Muscle layer of colon (tissue), 2 donors: ENCODE results near the gene VWA5B1.
"Not testable (repeated sequence)": the region's sequence is repeated elsewhere in the genome, so short reads cannot be mapped to it uniquely, and the experiment has no call there.

Experiments
- H3K27ac ChIP-seq: one replicate; pipeline ENCODE4 v1.7.0; 2013; ENCODE audit warnings: low read depth, mild to moderate bottlenecking, low read length, moderate library complexity
- H3K27me3 ChIP-seq, 2 donors: one replicate each; pipeline ENCODE4 v1.7.0; 2013; ENCODE audit warnings: low read length in 2 of 2, mild to moderate bottlenecking in 2 of 2; ENCODE audit not compliant: insufficient read depth in 2 of 2, control insufficient read depth in 1 of 2
- H3K36me3 ChIP-seq: one replicate; pipeline ENCODE4 v1.7.0; 2013; ENCODE audit warnings: mild to moderate bottlenecking, low read length; ENCODE audit not compliant: insufficient read depth
- H3K4me1 ChIP-seq: one replicate; pipeline ENCODE4 v1.7.0; 2013; ENCODE audit warnings: mild to moderate bottlenecking, low read length; ENCODE audit not compliant: insufficient read depth
- H3K4me3 ChIP-seq, 2 donors: one replicate each; pipeline ENCODE4 v1.7.0; 2013; ENCODE audit warnings: low read length in 2 of 2, low read depth in 1 of 2, mild to moderate bottlenecking in 1 of 2, moderate library complexity in 1 of 2
- H3K9ac ChIP-seq: one replicate; pipeline ENCODE4 v1.7.0; 2013; ENCODE audit warnings: low read length
- H3K9me3 ChIP-seq: one replicate; pipeline ENCODE4 v1.7.0; 2013; ENCODE audit warnings: mild to moderate bottlenecking, low read length
- donor health status: abdominal sarcoma.
- donor health status: Adenocarcinoma of cecum.

Gene VWA5B1

DNA sequence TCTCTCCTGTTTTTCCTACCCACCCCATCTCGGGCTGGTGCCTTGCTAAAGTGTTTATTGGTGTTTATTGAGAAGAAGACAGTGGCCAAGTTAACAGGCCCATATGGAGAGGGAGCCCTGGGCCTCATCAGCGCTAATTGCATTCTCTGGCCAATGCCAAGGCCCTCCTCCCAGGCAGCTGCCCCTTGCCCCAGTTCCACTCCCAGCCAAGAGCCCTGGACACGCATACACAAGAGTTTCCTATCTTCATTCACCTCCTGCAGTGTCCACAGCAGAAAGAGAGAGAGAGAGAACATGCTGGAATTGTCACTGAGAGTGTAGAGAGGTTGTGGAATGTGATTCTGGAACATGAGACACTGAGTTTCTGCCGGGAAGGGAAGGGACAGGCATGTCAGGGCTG lies 25.4 kb upstream of the VWA5B1 start:
- no peak overlapping the region for H3K27ac ChIP-seq
- no peak overlapping the region for H3K9ac ChIP-seq
- no peaks in the 10 kb centered on the region for H3K36me3 ChIP-seq
- no peaks in the 10 kb centered on the region for H3K27me3 ChIP-seq
- peaks cover 20% of the 10 kb centered on the region for H3K4me1 ChIP-seq
- H3K4me3 ChIP-seq, result no peak overlapping the region
- H3K9me3 ChIP-seq, result no peaks in the 10 kb centered on the region

DNA sequence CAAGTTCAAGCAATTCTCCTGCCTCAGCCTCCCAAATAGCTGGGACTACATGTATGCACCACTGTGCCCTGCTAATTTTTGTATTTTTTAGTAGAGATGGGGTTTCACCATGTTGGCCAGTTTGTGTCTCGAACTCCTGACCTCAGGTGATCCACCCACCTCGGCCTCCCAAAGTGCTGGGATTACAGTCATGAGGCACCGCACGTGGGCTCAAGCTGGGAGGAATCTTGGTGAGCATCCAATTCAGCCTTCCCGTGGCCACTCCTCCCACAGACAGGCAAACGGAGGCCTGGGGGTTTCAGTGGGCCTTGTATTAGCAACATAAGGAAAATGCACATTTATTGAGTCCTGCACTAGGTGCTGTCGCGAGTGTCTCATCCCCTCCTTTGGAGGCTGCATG lies 24.5 kb upstream of the VWA5B1 start:
- H3K4me1 ChIP-seq, result peaks cover 11% of the 10 kb centered on the region
- no peak overlapping the region for H3K27ac ChIP-seq
- no peak overlapping the region for H3K4me3 ChIP-seq
- no peaks in the 10 kb centered on the region for H3K27me3 ChIP-seq
- H3K36me3 ChIP-seq, result no peaks in the 10 kb centered on the region
- H3K9me3 ChIP-seq, result no peaks in the 10 kb centered on the region
- no peak overlapping the region for H3K9ac ChIP-seq

DNA sequence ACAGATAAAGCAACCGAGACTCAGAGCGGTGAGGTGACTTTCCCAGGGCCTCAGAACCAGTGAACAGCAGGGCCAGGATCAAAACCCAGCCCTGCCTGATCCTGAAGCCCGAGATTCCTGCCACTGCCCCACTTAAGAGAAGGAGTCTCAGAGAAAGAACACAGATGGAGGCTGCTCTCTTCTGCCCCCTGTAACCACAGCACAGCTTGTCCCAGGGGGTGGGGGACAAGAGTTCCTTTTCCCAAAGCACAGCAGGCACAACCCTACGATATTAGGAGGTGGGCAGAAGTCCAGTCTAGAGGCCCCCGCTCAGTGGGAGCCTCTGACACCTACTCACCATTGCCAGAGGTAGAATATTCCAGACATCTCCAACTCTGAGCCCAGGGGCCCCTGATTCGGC lies 24.0 kb upstream of the VWA5B1 start:
- Histone ChIP-seq H3K27me3 (no peaks in the 10 kb centered on the region), H3K36me3 (no peaks in the 10 kb centered on the region), H3K9ac (no peak overlapping the region), H3K9me3 (no peaks in the 10 kb centered on the region), H3K27ac (no peak overlapping the region), H3K4me3 (no peak overlapping the region), H3K4me1 (peaks cover 8% of the 10 kb centered on the region)

DNA sequence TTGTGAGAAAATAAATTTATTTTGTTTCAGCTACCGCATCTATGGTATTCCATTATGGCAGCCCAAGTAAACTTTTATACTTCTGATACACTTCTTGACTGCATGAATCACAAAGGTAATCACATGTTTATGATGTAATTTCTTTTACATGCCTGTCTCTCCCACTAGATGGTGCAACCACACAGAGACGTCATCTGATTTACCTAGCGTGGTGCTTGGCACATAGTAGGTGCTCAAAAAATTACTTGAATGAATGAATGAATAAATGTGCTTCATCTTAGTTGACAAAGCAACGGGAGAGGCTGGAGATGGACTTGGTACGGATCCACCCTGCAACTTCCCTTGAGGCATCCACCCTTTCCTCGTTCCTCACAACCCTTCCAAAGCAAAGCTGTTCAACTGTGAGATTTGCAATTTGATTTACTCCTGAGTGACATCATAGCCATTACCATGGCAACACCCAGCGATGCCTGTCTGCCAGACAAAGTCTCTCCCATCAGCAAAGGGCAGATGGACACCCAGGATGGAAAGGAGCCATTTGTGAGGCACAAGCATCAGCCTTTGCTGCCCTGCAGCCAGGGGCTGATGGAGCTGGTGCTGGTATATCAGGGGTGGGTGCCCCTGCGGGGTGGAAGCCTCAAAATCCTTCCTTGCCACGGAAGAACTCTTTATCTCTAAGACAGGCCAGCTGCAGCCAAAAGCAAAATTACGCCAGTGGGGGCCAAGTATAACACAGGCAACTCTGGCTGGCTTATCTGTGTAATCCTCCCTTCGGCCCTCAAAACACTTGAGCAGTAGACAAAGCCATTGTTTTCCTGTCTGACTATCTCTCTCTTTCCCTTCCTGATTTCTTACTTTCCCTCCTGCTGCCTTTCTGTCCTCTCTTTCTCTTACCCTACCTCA lies 18.9 kb upstream of the VWA5B1 start:
- H3K4me1 ChIP-seq, result no peaks in the 10 kb centered on the region
- H3K36me3 ChIP-seq, result no peaks in the 10 kb centered on the region
- no peak overlapping the region for H3K4me3 ChIP-seq
- H3K27ac ChIP-seq, result no peak overlapping the region
- H3K9ac ChIP-seq, result no peak overlapping the region
- H3K27me3 ChIP-seq, result no peaks in the 10 kb centered on the region
- H3K9me3 ChIP-seq, result no peaks in the 10 kb centered on the region

DNA sequence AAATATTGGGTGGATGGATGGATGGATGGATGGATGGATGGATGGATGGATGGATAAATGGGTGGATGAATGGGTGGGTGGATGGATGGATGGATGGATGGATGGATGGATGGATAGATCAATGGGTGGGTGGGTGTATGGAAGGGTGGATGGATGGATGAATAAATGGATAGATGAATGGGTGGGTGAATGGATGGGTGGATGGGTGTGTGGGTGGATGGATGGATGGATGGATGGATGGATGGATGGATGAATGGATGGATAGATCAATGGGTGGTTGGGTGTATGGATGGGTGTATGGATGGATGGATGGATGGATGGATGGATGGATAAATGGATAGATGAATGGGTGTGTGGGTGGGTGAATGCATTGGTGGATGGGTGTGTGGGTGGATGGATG lies 17.0 kb upstream of the VWA5B1 start:
- H3K36me3 ChIP-seq, H3K27me3 ChIP-seq, H3K9ac ChIP-seq, H3K27ac ChIP-seq, H3K4me1 ChIP-seq, H3K4me3 ChIP-seq, H3K9me3 ChIP-seq: not testable (repeated sequence)

DNA sequence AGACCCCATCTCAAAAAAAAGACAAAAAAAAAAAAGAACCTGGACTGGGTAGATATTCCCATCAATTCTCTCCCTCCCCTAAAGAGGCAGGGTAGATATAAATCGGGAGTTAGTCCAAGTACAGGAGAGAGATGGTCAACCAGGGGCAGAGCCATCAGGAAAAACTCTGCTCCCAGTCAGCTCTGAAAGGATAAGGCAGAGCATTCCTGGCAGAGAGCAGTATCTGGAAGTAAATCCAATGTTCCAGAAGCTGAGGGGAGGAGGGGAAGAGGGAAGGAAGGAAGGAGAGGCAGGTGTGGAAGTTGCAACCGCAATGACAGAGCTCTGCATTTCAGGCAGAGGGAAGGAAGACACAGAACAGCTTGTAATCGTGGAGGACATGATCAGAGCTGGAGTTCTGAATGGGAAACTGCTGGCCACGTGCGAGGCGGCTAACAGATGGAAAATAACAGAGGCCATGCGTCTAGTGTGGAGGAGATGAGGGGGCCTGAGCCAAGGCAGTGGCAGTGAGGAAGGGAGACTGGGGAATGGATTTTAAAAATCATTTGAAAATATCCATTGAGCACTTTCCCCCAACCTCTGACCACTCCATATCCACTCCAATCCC lies 15.3 kb upstream of the VWA5B1 start:
- no peaks in the 10 kb centered on the region for H3K27me3 ChIP-seq
- no peak overlapping the region for H3K9ac ChIP-seq
- no peaks in the 10 kb centered on the region for H3K9me3 ChIP-seq
- no peak overlapping the region for H3K27ac ChIP-seq
- no peaks in the 10 kb centered on the region for H3K36me3 ChIP-seq
- H3K4me1 ChIP-seq, result no peaks in the 10 kb centered on the region
- no peak overlapping the region for H3K4me3 ChIP-seq

DNA sequence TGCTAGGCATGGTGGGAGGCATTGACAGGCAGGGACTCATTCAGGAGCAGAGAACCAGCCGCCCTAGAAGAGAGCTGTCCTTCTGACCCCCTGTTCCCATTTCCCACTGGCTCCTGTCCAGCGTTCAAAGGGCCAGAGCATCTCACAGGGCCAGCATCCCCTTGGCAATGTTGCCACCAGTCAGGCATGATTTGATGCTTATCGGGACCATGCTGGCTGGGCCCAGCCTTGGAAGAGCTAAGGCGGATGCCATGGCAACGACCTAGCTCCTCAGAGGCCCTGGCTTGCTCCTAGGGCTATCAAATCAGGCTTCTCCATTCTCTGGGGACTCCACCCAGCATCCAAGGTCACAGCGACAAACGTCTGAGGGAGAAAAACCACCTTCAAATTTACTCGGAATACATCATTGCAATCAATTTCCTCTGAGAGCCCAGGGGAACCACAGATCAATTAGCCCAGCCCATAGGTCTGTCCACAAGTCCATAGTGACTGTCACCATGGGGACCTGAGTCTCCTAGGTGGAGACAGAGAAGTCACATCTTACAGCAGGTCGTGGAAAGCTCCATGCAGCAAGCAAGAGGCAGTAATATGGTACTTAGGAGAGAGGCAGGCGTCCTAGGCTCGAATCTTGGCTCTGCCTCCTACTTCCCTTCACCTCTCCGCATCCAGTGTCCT lies 14.1 kb upstream of the VWA5B1 start:
- Histone ChIP-seq H3K9ac (no peak overlapping the region), H3K27me3 (no peaks in the 10 kb centered on the region), H3K27ac (no peak overlapping the region), H3K9me3 (no peaks in the 10 kb centered on the region), H3K4me3 (no peak overlapping the region), H3K4me1 (no peaks in the 10 kb centered on the region), H3K36me3 (no peaks in the 10 kb centered on the region)

DNA sequence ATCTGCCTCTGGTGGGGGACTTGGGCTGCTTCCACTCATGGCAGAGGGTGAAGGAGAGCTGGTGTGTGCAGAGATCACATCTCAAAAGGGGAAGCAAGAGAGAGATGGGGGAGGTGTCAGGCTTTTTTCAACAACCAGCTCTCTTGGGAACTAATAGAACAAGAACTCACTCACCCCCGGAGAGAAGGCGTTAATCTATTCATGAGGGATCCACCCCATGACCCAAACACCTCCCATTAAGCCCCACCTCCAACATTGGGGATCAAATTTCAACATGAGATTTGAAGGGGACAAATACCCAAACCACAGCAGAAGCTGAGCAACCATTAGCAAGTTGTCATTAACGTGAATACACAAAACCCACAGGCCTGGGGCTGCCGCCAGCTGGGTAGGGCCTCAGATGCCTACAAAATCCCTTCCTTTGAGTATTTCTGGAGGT lies 12.0 kb upstream of the VWA5B1 start:
- H3K27me3 ChIP-seq, result no peaks in the 10 kb centered on the region
- no peak overlapping the region for H3K27ac ChIP-seq
- H3K4me3 ChIP-seq, result no peak overlapping the region

DNA sequence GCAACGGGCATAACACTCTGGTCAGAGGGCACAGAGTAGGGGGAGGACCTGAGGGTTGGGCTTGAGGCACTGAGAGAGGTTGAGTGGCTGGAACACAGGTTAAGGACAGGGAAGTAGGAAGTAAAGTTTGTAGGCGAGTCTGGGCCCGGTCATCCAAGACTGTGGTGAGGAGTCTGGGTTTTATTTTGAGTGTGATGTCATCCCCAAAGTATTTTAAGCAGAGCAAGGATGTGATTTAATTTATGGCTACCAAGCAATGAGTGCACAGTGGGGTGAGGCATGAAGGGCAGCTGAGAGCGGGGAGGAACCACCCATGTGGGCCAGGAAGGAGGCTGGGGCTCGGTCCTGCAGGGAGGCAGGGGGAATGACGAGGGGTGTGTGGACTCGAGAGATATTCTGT lies 11.2 kb upstream of the VWA5B1 start:
- H3K27ac ChIP-seq, result no peak overlapping the region
- no peak overlapping the region for H3K4me3 ChIP-seq
- H3K9ac ChIP-seq, result no peak overlapping the region
- H3K9me3 ChIP-seq, result no peaks in the 10 kb centered on the region
- H3K27me3 ChIP-seq, result no peaks in the 10 kb centered on the region
- no peaks in the 10 kb centered on the region for H3K36me3 ChIP-seq
- H3K4me1 ChIP-seq, result no peaks in the 10 kb centered on the region

More for the DNA sequence above, 12.0 kb upstream of the VWA5B1 start:
- no peaks in the 10 kb centered on the region for H3K4me1 ChIP-seq
- no peaks in the 10 kb centered on the region for H3K9me3 ChIP-seq
- H3K36me3 ChIP-seq, result no peaks in the 10 kb centered on the region
- no peak overlapping the region for H3K9ac ChIP-seq

DNA sequence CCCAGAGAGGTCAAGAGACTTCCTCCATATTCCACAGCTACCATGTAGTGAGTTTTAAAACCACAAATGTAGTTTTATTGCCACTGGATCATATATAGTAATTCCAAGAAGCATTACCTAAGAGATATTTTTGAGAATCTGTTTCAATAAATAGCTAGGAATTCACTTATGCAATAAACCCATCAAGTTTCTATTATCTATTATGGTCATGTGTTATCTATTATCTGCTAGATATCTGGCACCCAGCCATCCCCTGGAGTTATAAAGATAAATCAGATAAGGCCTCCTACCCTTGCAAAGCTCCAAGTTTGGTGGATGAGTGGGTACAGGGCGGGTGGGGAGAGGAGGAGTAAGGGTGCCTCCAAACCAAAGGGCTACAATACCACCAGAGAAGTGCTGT lies 10.3 kb upstream of the VWA5B1 start:
- no peaks in the 10 kb centered on the region for H3K36me3 ChIP-seq
- no peak overlapping the region for H3K27ac ChIP-seq
- no peaks in the 10 kb centered on the region for H3K4me1 ChIP-seq
- no peak overlapping the region for H3K9ac ChIP-seq
- H3K4me3 ChIP-seq, result no peak overlapping the region
- peaks cover 0 to 4% of the 10 kb centered on the region in 2 donors for H3K27me3 ChIP-seq
- no peaks in the 10 kb centered on the region for H3K9me3 ChIP-seq

DNA sequence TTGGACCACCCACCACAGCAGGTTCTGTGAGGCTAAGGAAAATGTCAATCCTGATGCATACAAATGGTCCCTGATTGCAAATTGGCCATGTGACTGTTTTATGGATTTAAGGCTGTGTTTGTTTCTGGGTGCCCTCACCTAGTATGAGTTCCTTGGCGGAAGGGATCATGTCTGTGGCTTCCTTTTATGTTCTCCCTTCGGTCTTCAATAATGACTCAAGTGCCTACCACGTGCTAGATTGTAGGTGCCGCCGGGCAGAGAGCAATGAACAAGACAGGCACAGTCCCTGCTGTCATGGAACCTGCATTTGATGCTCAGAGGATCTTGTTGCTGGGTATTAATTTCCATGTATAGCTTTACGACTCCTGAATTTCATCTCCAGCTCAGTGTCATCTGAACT lies 9.8 kb upstream of the VWA5B1 start:
- H3K9me3 ChIP-seq, result no peaks in the 10 kb centered on the region
- H3K4me3 ChIP-seq, result no peak overlapping the region
- peaks cover 0 to 4% of the 10 kb centered on the region in 2 donors for H3K27me3 ChIP-seq
- H3K9ac ChIP-seq, result no peak overlapping the region
- no peaks in the 10 kb centered on the region for H3K36me3 ChIP-seq
- no peaks in the 10 kb centered on the region for H3K4me1 ChIP-seq
- H3K27ac ChIP-seq, result no peak overlapping the region
